ENCODE results near the gene EXOSC7.

DNA sequence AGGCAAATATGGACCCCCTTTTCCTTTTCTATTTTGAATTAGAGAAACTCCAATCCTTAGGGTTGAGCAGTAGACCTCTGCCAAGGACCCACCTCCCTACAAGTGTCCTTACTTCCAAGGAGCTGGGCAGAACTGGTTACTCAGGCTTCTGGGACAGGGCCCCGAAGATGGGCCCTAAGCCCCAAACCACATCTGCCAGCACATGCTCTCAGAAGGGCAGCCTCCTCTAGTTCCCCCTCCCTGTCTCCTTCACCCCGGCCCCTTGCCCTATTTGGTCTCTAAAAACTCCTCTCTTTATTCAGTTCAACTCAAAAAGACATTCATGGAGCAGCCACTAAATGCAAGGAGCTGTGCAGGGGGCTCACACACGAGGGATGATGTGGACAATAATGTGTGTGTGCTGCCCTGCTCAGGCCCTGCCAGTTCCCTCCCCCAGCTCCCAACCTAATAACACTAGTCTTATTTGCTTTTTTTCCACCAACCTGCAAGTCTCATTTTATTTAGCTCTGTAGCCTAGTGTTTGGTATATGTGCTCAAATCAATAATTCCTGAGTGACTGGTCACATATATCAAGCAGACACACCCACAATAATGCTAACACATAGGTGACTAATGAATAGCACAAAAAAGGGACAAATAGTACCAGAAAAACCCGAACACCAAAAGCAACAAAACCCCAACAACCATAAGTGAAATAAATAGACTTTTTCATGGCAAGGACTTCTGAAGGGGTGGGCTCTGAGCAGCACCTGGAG lies 12.3 kb upstream of the EXOSC7 start:
- no peak for TF ChIP-seq POLR2A (IDR thresholded peaks at IDR 0.05)
- TF ChIP-seq, protein P1, sequence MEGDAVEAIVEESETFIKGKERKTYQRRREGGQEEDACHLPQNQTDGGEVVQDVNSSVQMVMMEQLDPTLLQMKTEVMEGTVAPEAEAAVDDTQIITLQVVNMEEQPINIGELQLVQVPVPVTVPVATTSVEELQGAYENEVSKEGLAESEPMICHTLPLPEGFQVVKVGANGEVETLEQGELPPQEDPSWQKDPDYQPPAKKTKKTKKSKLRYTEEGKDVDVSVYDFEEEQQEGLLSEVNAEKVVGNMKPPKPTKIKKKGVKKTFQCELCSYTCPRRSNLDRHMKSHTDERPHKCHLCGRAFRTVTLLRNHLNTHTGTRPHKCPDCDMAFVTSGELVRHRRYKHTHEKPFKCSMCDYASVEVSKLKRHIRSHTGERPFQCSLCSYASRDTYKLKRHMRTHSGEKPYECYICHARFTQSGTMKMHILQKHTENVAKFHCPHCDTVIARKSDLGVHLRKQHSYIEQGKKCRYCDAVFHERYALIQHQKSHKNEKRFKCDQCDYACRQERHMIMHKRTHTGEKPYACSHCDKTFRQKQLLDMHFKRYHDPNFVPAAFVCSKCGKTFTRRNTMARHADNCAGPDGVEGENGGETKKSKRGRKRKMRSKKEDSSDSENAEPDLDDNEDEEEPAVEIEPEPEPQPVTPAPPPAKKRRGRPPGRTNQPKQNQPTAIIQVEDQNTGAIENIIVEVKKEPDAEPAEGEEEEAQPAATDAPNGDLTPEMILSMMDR (IDR thresholded peaks at IDR 0.05), result no peak

Measured in thyroid gland (tissue), 4 donors.